Neural cell (in vitro differentiated cells): ENCODE data around the gene PCNX4. TPM values are rescaled to one million over a fixed set of nuclear protein-coding genes. Genes with fewer than 3 reads are reported as not detected.

Experiments used
- H2AFZ ChIP-seq: fragments of 200-600, 300-800 bp; sonication (generic), shearing (Covaris generic); 2 replicates; pipeline ENCODE4 v1.6.0; 2014; ENCODE audit warnings: low read depth, mild to moderate bottlenecking, antibody characterized with exemption, low read length, moderate library complexity
- H3F3A ChIP-seq: fragments of 200-600 bp; shearing (Covaris generic); 2 replicates; pipeline ENCODE4 v1.6.1; 2016; ENCODE audit warnings: mild to moderate bottlenecking, moderate library complexity, mixed read lengths, antibody characterized with exemption, low read length; ENCODE audit not compliant: insufficient read depth, poor library complexity, severe bottlenecking
- H3K27ac ChIP-seq: fragments of 200-600, 300-800 bp; sonication (generic), shearing (Covaris generic); 2 replicates; pipeline ENCODE4 v1.5.1; 2014; ENCODE audit warnings: mild to moderate bottlenecking, low read length, moderate library complexity
- H3K27me3 ChIP-seq: fragments of 300-800, 200-600 bp; sonication (generic), shearing (Covaris generic); 2 replicates; pipeline ENCODE4 v1.6.0; 2014; ENCODE audit warnings: mild to moderate bottlenecking, low read depth, low read length, moderate library complexity; ENCODE audit not compliant: insufficient read depth
- H3K36me3 ChIP-seq: fragments of 300-800, 200-600 bp; sonication (generic), shearing (Covaris generic); 2 replicates; pipeline ENCODE4 v1.5.1; 2014; ENCODE audit warnings: mild to moderate bottlenecking, antibody characterized with exemption, low read length, moderate library complexity; ENCODE audit not compliant: insufficient read depth
- H3K4me2 ChIP-seq: fragments of 300-800, 200-600 bp; sonication (generic), shearing (Covaris generic); 2 replicates; pipeline ENCODE4 v1.6.0; 2014; ENCODE audit warnings: mild to moderate bottlenecking, low read length
- H3K4me3 ChIP-seq: fragments of 300-800, 200-600 bp; sonication (generic), shearing (Covaris generic); 2 replicates; pipeline ENCODE4 v1.5.1; 2014; ENCODE audit warnings: mild to moderate bottlenecking, low read length, moderate library complexity
- H3K79me2 ChIP-seq: fragments of 200-600 bp; shearing (Covaris generic); replicated peaks from 2 replicates; pipeline ENCODE4 v1.6.0; 2014; ENCODE audit warnings: mild to moderate bottlenecking, low read length, moderate library complexity; ENCODE audit not compliant: insufficient read depth
- H3K9ac ChIP-seq: fragments of 300-800, 200-600 bp; sonication (generic), shearing (Covaris generic); 2 replicates; pipeline ENCODE4 v1.6.1; 2016; ENCODE audit warnings: mild to moderate bottlenecking, low read length, mixed read lengths
- H3K9me2 ChIP-seq: fragments of 200-600 bp; shearing (Covaris generic); 2 replicates; pipeline ENCODE4 v1.6.1; 2016; ENCODE audit warnings: mild to moderate bottlenecking, low read length, mixed read lengths; ENCODE audit not compliant: insufficient read depth
- H3K9me3 ChIP-seq: fragments of 200-600, 300-800 bp; sonication (generic), shearing (Covaris generic); 2 replicates; pipeline ENCODE4 v1.6.1; 2016; ENCODE audit warnings: mild to moderate bottlenecking, mixed run types, low read length, moderate library complexity, mixed read lengths
- H4K20me1 ChIP-seq: fragments of 200-600 bp; shearing (Covaris generic); 2 replicates; pipeline ENCODE4 v1.6.1; 2016; ENCODE audit warnings: mild to moderate bottlenecking, mixed run types; ENCODE audit not compliant: insufficient read depth
- EP300 ChIP-seq: fragments of 450-650 bp; conservative IDR thresholded peaks from 2 replicates; pipeline ENCODE4 v1.6.1; 2014; ENCODE audit warnings: antibody characterized with exemption, mild to moderate bottlenecking, moderate library complexity; ENCODE audit not compliant: poor library complexity, severe bottlenecking
- EZH2 ChIP-seq: fragments of 200-600, 300-800 bp; shearing (Covaris generic), sonication (generic); IDR thresholded peaks from 2 replicates; pipeline ENCODE4 v1.6.1; 2014; ENCODE audit warnings: antibody characterized with exemption, low read length, borderline replicate concordance, mild to moderate bottlenecking; ENCODE audit not compliant: insufficient read depth, poor library complexity, severe bottlenecking
- MXI1 ChIP-seq: fragments of 450-650 bp; conservative IDR thresholded peaks from 2 replicates; pipeline ENCODE4 v1.6.1; 2014; ENCODE audit warnings: antibody characterized with exemption, mild to moderate bottlenecking; ENCODE audit not compliant: poor library complexity, severe bottlenecking
- POLR2AphosphoS5 ChIP-seq: IDR thresholded peaks from 2 replicates; pipeline ENCODE4 v1.6.1; 2012
- RAD21 ChIP-seq: fragments of 450-650 bp; conservative IDR thresholded peaks from 2 replicates; pipeline ENCODE4 v1.6.1; 2014; ENCODE audit warnings: antibody characterized with exemption, mild to moderate bottlenecking, moderate library complexity
- SMC3 ChIP-seq: fragments of 450-650 bp; conservative IDR thresholded peaks from 2 replicates; pipeline ENCODE4 v1.6.1; 2014; ENCODE audit warnings: antibody characterized with exemption, mild to moderate bottlenecking, moderate library complexity; ENCODE audit not compliant: poor library complexity
- TAF1 ChIP-seq: IDR thresholded peaks from 2 replicates; pipeline ENCODE4 v1.6.1; 2012; ENCODE audit warnings: low read depth
- polyA plus RNA-seq: library from polyadenylated mRNA; depleted of rRNA; stranded (reverse); fragments of >200 nt; gene quantifications from 2 replicates; pipeline ENCODE4 v1.2.3, GENCODE V29; 2014
- TF ChIP-seq, protein P1 (sequence below): fragments of 450-650 bp; IDR thresholded peaks from 2 replicates; pipeline ENCODE4 v1.5.1; 2014; ENCODE audit warnings: antibody characterized with exemption, mild to moderate bottlenecking, moderate library complexity; ENCODE audit not compliant: poor library complexity, severe bottlenecking
- TF ChIP-seq, protein P2 (sequence below): IDR thresholded peaks from 2 replicates; pipeline ENCODE4 v1.6.1; 2012; ENCODE audit warnings: borderline replicate concordance

Gene PCNX4
- polyA plus RNA-seq, 1 donor from 2014 or later: 117 TPM

DNA sequence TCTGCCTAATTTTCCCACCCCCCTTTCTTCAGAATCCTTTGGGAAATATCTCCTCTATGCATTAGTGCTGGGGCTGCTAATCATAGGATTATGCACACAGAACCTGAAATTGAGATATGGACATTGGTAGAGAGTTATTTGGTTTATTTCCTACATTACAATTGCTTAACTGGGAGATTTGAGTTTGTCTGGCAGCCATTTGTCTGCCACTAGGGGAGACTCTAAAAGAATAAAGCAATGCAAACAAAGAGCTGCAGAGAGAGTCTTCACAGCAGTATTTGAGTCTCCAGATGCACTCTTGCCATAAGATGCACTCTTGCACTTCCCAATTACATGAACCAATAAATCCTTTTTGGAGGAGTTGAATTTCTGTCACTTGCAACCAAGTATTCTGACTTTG, 12.0 kb upstream of the PCNX4 start:
- Histone ChIP-seq H3K36me3 (no peaks in the 10 kb centered on the region), H3K9me2 (no peaks in the 10 kb centered on the region), H2AFZ (no peak overlapping the region), H4K20me1 (no peaks in the 10 kb centered on the region), H3K9ac (no peak overlapping the region), H3K4me3 (no peak overlapping the region), H3F3A (no peaks in the 10 kb centered on the region), H3K4me2 (no peak overlapping the region), H3K27me3 (no peaks in the 10 kb centered on the region), H3K79me2 (no peaks in the 10 kb centered on the region), H3K9me3 (no peaks in the 10 kb centered on the region), H3K27ac (no peak overlapping the region)
- no peak for TF ChIP-seq TAF1

- TF ChIP-seq POLR2AphosphoS5 (no peak), TAF1 (no peak), EZH2 (no peak), RAD21 (no peak), MXI1 (no peak), EP300 (no peak), SMC3 (no peak)
- TF ChIP-seq, protein P1, sequence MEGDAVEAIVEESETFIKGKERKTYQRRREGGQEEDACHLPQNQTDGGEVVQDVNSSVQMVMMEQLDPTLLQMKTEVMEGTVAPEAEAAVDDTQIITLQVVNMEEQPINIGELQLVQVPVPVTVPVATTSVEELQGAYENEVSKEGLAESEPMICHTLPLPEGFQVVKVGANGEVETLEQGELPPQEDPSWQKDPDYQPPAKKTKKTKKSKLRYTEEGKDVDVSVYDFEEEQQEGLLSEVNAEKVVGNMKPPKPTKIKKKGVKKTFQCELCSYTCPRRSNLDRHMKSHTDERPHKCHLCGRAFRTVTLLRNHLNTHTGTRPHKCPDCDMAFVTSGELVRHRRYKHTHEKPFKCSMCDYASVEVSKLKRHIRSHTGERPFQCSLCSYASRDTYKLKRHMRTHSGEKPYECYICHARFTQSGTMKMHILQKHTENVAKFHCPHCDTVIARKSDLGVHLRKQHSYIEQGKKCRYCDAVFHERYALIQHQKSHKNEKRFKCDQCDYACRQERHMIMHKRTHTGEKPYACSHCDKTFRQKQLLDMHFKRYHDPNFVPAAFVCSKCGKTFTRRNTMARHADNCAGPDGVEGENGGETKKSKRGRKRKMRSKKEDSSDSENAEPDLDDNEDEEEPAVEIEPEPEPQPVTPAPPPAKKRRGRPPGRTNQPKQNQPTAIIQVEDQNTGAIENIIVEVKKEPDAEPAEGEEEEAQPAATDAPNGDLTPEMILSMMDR: no peak
- TF ChIP-seq, protein P2, sequence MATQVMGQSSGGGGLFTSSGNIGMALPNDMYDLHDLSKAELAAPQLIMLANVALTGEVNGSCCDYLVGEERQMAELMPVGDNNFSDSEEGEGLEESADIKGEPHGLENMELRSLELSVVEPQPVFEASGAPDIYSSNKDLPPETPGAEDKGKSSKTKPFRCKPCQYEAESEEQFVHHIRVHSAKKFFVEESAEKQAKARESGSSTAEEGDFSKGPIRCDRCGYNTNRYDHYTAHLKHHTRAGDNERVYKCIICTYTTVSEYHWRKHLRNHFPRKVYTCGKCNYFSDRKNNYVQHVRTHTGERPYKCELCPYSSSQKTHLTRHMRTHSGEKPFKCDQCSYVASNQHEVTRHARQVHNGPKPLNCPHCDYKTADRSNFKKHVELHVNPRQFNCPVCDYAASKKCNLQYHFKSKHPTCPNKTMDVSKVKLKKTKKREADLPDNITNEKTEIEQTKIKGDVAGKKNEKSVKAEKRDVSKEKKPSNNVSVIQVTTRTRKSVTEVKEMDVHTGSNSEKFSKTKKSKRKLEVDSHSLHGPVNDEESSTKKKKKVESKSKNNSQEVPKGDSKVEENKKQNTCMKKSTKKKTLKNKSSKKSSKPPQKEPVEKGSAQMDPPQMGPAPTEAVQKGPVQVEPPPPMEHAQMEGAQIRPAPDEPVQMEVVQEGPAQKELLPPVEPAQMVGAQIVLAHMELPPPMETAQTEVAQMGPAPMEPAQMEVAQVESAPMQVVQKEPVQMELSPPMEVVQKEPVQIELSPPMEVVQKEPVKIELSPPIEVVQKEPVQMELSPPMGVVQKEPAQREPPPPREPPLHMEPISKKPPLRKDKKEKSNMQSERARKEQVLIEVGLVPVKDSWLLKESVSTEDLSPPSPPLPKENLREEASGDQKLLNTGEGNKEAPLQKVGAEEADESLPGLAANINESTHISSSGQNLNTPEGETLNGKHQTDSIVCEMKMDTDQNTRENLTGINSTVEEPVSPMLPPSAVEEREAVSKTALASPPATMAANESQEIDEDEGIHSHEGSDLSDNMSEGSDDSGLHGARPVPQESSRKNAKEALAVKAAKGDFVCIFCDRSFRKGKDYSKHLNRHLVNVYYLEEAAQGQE: no peak
These were observed 6.6 kb upstream of the PCNX4 start for GRCh38 chr14:60085085-60085484.

DNA sequence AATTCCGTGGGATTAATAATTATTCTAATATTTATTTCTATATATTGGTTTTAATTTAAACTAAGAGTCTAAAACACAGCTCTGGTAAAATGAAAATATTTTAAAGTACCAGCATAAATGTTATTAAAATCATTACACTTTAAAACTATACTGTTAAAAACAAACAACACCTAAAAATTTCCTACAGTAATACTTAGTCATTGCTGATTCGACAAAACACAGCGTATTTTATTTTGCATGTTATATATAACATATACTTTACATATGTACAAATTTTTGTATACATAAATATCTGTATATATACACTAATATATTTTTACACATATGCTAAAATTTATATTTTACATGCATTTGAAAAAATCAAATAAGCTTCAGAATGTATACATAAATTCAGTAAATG, 6.0 kb upstream of the PCNX4 start:
- Histone ChIP-seq H2AFZ (no peak overlapping the region), H3K27ac (no peak overlapping the region), H3K9ac (no peak overlapping the region), H3K79me2 (no peaks in the 10 kb centered on the region), H4K20me1 (no peaks in the 10 kb centered on the region), H3K9me2 (no peaks in the 10 kb centered on the region), H3K9me3 (no peaks in the 10 kb centered on the region), H3K4me2 (no peak overlapping the region), H3K4me3 (no peak overlapping the region), H3K36me3 (no peaks in the 10 kb centered on the region), H3F3A (no peaks in the 10 kb centered on the region), H3K27me3 (no peaks in the 10 kb centered on the region)
- TF ChIP-seq EZH2 (no peak), MXI1 (no peak), SMC3 (no peak), POLR2AphosphoS5 (no peak), EP300 (no peak), TAF1 (no peak), RAD21 (no peak)
- TF ChIP-seq, protein P1: no peak
- TF ChIP-seq, protein P2: no peak

More at GRCh38 chr14:60085085-60085484, 6.6 kb upstream of the PCNX4 start:
- Histone ChIP-seq H3K4me3 (no peak overlapping the region), H3K36me3 (no peaks in the 10 kb centered on the region), H4K20me1 (no peaks in the 10 kb centered on the region), H2AFZ (no peak overlapping the region), H3K9me3 (no peaks in the 10 kb centered on the region), H3K27me3 (no peaks in the 10 kb centered on the region), H3K9ac (no peak overlapping the region), H3K27ac (no peak overlapping the region), H3K79me2 (no peaks in the 10 kb centered on the region), H3F3A (no peaks in the 10 kb centered on the region), H3K4me2 (no peak overlapping the region), H3K9me2 (no peaks in the 10 kb centered on the region)
